Muscle of leg (tissue), 11 donors: ENCODE results near the gene PRKG1. TPM values are rescaled to one million over a fixed set of nuclear protein-coding genes. Genes with fewer than 3 reads are reported as not detected.

Source experiments
- DNase-seq: peaks from one replicate; pipeline ENCODE4 v3.0.0; 2013
- H3K27ac ChIP-seq: one replicate; pipeline ENCODE4 v1.5.1; 2013; ENCODE audit warnings: mild to moderate bottlenecking, low read length, control low read depth
- H3K27me3 ChIP-seq: one replicate; pipeline ENCODE4 v1.6.1; 2013; ENCODE audit warnings: low read length; ENCODE audit not compliant: control insufficient read depth, insufficient read depth
- H3K36me3 ChIP-seq: one replicate; pipeline ENCODE4 v1.6.1; 2013; ENCODE audit warnings: low read length; ENCODE audit not compliant: control insufficient read depth, insufficient read depth
- H3K4me1 ChIP-seq: one replicate; pipeline ENCODE4 v1.6.1; 2013; ENCODE audit warnings: low read length; ENCODE audit not compliant: control insufficient read depth, insufficient read depth
- H3K4me3 ChIP-seq: one replicate; pipeline ENCODE4 v1.5.1; 2013; ENCODE audit warnings: low read length, control low read depth
- H3K9me3 ChIP-seq: replicated peaks from 2 replicates; pipeline ENCODE4 v1.6.1; 2013; ENCODE audit warnings: low read depth, low read length; ENCODE audit not compliant: control insufficient read depth
- WGBS: methylation state at CpG from one replicate; pipeline ENCODE4 v1.1.5; 2013; ENCODE audit warnings: missing lambda C conversion rate; ENCODE audit not compliant: insufficient coverage; 5-methylcytosine and 5-hydroxymethylcytosine counted together
- polyA plus RNA-seq, 8 donors: library from polyadenylated mRNA; unstranded; fragments of 120-200 nt; gene quantifications; one replicate each; pipeline versions ENCODE4 v1.2.1 to v1.2.3, GENCODE V29; 2013; ENCODE audit warnings: inconsistent platforms in 1 of 8, low replicate concordance in 1 of 8; ENCODE audit not compliant: insufficient read length in 8 of 8, insufficient read depth in 1 of 8
- total RNA-seq: library from RNA; stranded (reverse); fragments of 120-200 nt; gene quantifications from one replicate; pipeline ENCODE4 v1.2.4, GENCODE V29; 2013

The PRKG1 gene
- total and polyA plus RNA-seq, 9 donors, result 23.3 to 59.2 (median 50.3) TPM

DNA sequence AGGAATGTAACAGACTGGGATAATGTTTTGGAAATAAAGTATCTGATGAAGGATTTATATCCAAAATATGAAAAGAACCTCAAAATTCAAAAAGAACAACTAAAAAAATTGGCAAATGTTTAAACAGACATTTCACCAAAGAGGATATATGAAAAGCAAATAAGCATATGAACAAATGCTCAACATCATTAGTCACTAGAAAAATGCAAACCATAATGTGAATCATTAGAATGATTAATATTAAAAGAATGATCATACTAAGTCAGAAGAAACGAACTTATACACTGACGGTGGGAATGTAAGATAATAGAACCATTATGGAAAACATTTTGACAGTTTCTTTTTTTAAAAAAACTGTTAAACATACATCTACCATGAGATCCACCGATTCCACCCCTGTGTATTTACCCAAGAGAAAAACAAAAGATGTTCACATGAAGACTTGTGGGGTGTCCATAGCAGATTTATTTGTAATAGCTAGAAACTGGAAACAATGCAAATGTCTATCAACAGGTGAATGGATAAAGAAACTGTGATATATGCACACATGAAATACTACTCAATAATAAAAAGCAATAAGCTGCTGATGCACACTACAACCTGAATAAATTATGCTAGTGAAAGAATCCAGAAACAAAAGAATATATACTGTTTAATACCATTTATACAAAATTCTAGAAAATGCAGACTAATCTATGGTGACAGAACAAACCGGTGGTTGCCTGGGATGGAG lies 35.7 kb downstream of the PRKG1 start:
- Histone ChIP-seq H3K4me3 (no peak overlapping the region), H3K27ac (no peak overlapping the region), H3K9me3 (no peaks in the 10 kb centered on the region), H3K27me3 (no peaks in the 10 kb centered on the region), H3K4me1 (no peaks in the 10 kb centered on the region), H3K36me3 (no peaks in the 10 kb centered on the region)
- no peak for DNase-seq
- whole genome bisulfite sequencing, result no CpG with 5 or more reads among the region's 4 CpGs

- no peaks in the 10 kb centered on the region for H3K36me3 ChIP-seq
- H3K4me1 ChIP-seq, result no peaks in the 10 kb centered on the region
- DNase-seq, result peak; percentile 68
- no CpG with 5 or more reads among the region's 4 CpGs for WGBS
- H3K4me3 ChIP-seq, result no peak overlapping the region
- H3K27me3 ChIP-seq, result no peaks in the 10 kb centered on the region
- no peaks in the 10 kb centered on the region for H3K9me3 ChIP-seq
- H3K27ac ChIP-seq, result no peak overlapping the region
These were observed 37.7 kb downstream of the PRKG1 start for GRCh38 chr10:51112013-51112412.

- DNase-seq, result no peak
- Histone ChIP-seq H3K27me3 (no peaks in the 10 kb centered on the region), H3K4me1 (peaks cover 3% of the 10 kb centered on the region), H3K4me3 (no peak overlapping the region), H3K27ac (no peak overlapping the region), H3K9me3 (no peaks in the 10 kb centered on the region), H3K36me3 (no peaks in the 10 kb centered on the region)
- WGBS, result 100% methylated on average over 1 of the region's 1 CpG
These were observed 38.7 kb downstream of the PRKG1 start for GRCh38 chr10:51113007-51113406.

GRCh38 chr10:51117053-51117660 lies 42.9 kb downstream of the PRKG1 start:
- H3K4me1 ChIP-seq, result peaks cover 3% of the 10 kb centered on the region
- no peak for DNase-seq
- WGBS, result no CpG with 5 or more reads among the region's 3 CpGs

DNA sequence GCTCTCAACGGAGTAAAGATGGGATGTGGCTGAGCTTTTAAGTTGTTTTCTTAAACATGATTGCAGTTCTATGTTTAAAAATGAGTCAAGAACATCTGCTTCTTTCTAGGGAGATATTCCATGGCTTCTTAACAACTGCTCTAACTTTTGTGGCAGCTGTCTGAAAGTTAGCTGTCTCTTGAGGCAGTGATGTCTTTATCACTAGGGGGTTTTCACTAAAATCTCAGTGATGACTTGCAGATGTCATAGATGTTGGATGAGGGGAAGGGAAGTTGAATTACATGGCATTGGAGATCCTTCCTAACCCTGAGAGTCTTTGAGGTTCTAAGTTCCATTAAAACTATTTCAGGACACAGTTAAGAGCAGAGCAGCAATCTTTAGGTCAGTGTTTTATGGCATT lies 43.5 kb downstream of the PRKG1 start:
- Histone ChIP-seq H3K4me1 (peaks cover 3% of the 10 kb centered on the region), H3K27ac (peak overlapping the region; percentile 89), H3K27me3 (no peaks in the 10 kb centered on the region), H3K9me3 (no peaks in the 10 kb centered on the region), H3K4me3 (no peak overlapping the region), H3K36me3 (no peaks in the 10 kb centered on the region)
- no CpG with 5 or more reads among the region's 1 CpG for WGBS
- DNase-seq, result peak; percentile 93

More at GRCh38 chr10:51117053-51117660, 42.9 kb downstream of the PRKG1 start:
- Histone ChIP-seq H3K27me3 (no peaks in the 10 kb centered on the region), H3K4me3 (no peak overlapping the region), H3K36me3 (no peaks in the 10 kb centered on the region), H3K9me3 (no peaks in the 10 kb centered on the region), H3K27ac (peak overlapping the region; percentile 89)

DNA sequence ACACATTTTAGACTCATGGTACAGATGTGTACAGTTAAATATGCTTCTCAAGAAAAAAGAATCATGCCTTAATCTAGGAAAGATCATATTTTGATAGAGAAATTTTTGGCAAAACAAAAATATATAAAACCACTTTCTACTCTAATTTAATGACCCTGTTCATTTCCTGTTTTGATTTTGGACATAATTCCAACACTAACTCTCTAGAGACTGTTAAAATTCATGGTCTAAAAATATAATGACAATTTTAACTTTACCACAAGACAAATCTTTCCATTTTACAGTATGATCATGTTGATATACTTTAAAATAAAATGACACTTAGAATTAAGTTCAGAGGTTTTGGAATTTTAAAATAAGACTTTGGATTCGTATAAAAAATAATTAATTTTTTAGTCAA lies 45.2 kb downstream of the PRKG1 start:
- no peaks in the 10 kb centered on the region for H3K27me3 ChIP-seq
- no peaks in the 10 kb centered on the region for H3K9me3 ChIP-seq
- peaks cover 3% of the 10 kb centered on the region for H3K4me1 ChIP-seq
- peak overlapping the region; percentile 9 for H3K27ac ChIP-seq
- DNase-seq, result peak; percentile 71
- WGBS, result no CpG with 5 or more reads among the region's 1 CpG
- H3K36me3 ChIP-seq, result no peaks in the 10 kb centered on the region
- no peak overlapping the region for H3K4me3 ChIP-seq

GRCh38 chr10:51121861-51122260 lies 47.6 kb downstream of the PRKG1 start:
- no peak overlapping the region for H3K4me3 ChIP-seq
- H3K36me3 ChIP-seq, result no peaks in the 10 kb centered on the region
- peaks cover 3% of the 10 kb centered on the region for H3K4me1 ChIP-seq
- H3K9me3 ChIP-seq, result peaks cover 4% of the 10 kb centered on the region
- no peak for DNase-seq
- 88% methylated on average over 3 of the region's 4 CpGs for WGBS
- no peaks in the 10 kb centered on the region for H3K27me3 ChIP-seq
- H3K27ac ChIP-seq, result no peak overlapping the region

- WGBS, result no CpG with 5 or more reads among the region's 1 CpG
- no peak for DNase-seq
- Histone ChIP-seq H3K27ac (no peak overlapping the region), H3K4me1 (no peaks in the 10 kb centered on the region), H3K9me3 (peaks cover 6% of the 10 kb centered on the region), H3K4me3 (no peak overlapping the region), H3K36me3 (no peaks in the 10 kb centered on the region), H3K27me3 (no peaks in the 10 kb centered on the region)
These were observed 50.6 kb downstream of the PRKG1 start for GRCh38 chr10:51124852-51125251.

GRCh38 chr10:51125518-51125917 lies 51.2 kb downstream of the PRKG1 start:
- no peaks in the 10 kb centered on the region for H3K4me1 ChIP-seq
- no peak overlapping the region for H3K27ac ChIP-seq
- no peaks in the 10 kb centered on the region for H3K27me3 ChIP-seq
- WGBS, result 100% methylated on average over 1 of the region's 2 CpGs
- no peak for DNase-seq
- H3K4me3 ChIP-seq, result no peak overlapping the region
- no peaks in the 10 kb centered on the region for H3K36me3 ChIP-seq
- peaks cover 6% of the 10 kb centered on the region for H3K9me3 ChIP-seq

- no peaks in the 10 kb centered on the region for H3K36me3 ChIP-seq
- WGBS, result no CpG with 5 or more reads among the region's 2 CpGs
- H3K27ac ChIP-seq, result peak overlapping the region; percentile 6
- H3K9me3 ChIP-seq, result peaks cover 6% of the 10 kb centered on the region
- H3K27me3 ChIP-seq, result no peaks in the 10 kb centered on the region
- peak; percentile 70 for DNase-seq
- H3K4me3 ChIP-seq, result no peak overlapping the region
- H3K4me1 ChIP-seq, result no peaks in the 10 kb centered on the region
These were observed 55.8 kb downstream of the PRKG1 start for GRCh38 chr10:51129946-51130544.
